ENCODE results near the gene ATP6V1G3.

- TF ChIP-seq, protein P1, sequence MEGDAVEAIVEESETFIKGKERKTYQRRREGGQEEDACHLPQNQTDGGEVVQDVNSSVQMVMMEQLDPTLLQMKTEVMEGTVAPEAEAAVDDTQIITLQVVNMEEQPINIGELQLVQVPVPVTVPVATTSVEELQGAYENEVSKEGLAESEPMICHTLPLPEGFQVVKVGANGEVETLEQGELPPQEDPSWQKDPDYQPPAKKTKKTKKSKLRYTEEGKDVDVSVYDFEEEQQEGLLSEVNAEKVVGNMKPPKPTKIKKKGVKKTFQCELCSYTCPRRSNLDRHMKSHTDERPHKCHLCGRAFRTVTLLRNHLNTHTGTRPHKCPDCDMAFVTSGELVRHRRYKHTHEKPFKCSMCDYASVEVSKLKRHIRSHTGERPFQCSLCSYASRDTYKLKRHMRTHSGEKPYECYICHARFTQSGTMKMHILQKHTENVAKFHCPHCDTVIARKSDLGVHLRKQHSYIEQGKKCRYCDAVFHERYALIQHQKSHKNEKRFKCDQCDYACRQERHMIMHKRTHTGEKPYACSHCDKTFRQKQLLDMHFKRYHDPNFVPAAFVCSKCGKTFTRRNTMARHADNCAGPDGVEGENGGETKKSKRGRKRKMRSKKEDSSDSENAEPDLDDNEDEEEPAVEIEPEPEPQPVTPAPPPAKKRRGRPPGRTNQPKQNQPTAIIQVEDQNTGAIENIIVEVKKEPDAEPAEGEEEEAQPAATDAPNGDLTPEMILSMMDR (IDR thresholded peaks at IDR 0.05), result no peak
- TF ChIP-seq POLR2A (IDR thresholded peaks at IDR 0.05), result no peak
Observed at GRCh38 chr1:198498103-198498385, 42.4 kb downstream of the ATP6V1G3 start.
